Fibroblast of skin of left quadriceps (primary cell): ENCODE results near the gene FHL2.

Experiments used
- DNase-seq, 2 experiments: peaks; one replicate each; pipeline ENCODE4 v3.0.0-alpha.2; 2013; ENCODE audit warnings: low read depth in 2 of 2

Gene FHL2

DNA sequence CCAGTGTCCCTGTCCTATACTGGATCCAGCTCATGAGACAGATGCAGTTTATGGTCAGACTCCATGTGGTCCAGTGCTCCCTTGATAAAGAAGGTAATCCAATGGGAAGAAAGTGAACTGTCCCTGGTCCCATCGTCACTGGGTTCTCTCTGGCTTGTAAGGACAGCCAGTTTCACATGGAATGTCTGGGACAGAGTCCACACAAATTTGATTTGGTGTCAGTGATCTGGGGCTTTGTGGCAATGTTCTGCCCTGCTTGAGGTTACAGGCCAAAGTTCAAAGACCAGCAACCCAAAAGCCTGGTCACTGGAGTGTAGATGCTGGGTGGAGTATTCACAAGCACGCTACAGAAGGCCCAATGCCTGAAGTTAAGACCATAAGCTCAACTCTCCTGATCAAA is 22.2 kb upstream of the FHL2 start:
- DNase-seq, result no peak

GRCh38 chr2:105418522-105418921 is 19.7 kb upstream of the FHL2 start:
- DNase-seq, result no peak

DNA sequence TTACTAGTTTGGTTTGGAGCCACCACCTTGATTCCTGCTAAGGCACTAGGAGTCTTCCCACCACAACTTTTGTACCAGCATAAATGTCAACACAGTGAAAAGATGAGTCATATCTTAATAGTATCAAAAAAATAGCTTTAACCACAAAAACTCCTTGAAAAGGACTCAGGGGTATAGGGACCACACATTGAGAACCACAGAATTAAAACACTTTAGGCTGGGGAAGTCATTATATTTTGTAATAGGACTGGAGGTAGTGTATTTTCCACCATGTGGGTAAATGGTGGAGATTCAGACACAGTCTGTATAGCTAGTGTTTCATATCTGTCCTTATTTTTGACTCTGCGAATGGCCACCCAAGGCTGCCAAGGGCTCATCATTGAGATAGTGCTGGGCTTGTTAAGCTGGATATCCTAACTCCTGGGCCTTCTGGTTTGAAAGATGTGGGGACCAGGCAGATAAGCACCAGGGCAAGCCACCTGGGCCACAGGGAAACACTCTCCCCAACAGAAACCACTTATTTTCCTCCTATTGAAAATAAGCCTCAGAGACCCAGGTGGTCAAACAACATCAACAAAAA is 19.1 kb upstream of the FHL2 start:
- DNase-seq, result no peak

DNA sequence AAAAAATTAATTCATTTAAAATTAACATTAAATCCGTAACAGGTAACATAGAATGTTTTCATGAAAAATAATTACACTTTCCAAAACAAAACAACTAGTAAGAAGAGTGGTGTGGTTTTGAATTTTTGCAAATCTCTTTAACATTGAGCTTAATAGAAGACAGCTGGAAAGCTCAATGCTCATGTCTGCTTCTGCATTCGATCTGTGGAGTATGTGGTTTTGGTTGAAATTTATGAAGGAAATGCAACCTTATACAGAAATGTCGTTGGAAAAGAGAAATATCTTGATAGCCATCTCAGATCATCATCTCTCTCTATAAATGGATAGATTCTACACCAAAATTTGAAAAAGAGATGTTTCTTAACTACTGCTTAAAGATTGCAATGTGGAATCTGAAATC is 17.3 kb upstream of the FHL2 start:
- DNase-seq, result no peak

GRCh38 chr2:105415007-105415406 is 16.2 kb upstream of the FHL2 start:
- DNase-seq, result no peak

- no peak for DNase-seq
These were observed 14.4 kb upstream of the FHL2 start for GRCh38 chr2:105413206-105413605.

DNA sequence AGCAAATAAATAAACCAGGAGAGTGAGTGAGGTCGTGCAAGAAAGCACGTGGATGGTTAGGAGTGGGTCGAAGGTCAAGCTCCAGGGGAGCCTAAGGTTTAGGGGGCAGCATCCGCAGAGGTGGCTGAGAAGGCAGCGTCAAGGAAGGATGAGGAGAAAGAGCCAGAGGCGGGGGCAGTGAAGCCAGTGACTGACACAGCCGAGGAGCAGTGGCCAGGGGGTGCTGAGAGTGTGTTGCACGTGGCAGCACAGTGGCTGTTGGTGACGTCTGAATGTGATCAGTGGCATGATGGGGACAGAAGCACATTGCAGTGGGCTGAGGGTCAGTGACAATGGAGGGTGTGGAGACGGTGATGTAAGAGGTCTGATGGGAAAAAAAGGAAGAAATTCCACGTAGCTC is 13.7 kb upstream of the FHL2 start:
- DNase-seq, result no peak

DNA sequence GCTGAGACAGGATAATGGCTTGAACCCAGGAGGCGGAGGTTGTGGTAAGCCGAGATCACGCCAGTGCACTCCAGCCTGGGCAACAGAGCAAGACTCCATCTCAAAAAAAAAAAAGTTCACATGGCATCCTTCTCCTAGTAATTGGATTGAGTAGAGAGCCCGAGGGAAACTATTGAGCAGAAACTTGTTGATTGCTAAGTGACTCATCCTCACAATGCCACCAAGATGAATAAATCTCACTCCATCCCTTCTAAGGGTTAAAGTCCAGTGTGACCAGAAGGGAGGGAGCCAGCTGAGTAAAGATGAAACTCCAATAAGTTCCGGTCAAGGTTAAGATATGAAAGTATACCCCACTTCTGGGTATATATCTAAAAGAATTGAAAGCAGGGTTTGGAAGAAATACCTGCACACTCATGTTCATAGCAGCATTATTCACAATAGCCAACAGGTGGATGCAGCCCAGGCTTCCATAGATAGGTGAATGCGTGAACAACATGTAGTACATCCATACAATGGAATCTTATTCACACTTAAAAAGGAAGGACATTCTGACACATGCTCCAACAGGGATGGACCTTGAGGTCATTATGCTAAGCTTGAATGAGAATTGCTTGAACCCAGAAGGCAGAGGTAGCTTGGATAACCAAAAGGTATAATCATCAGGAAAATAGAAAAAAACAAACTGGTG is 13.0 kb upstream of the FHL2 start:
- no peak for DNase-seq

DNA sequence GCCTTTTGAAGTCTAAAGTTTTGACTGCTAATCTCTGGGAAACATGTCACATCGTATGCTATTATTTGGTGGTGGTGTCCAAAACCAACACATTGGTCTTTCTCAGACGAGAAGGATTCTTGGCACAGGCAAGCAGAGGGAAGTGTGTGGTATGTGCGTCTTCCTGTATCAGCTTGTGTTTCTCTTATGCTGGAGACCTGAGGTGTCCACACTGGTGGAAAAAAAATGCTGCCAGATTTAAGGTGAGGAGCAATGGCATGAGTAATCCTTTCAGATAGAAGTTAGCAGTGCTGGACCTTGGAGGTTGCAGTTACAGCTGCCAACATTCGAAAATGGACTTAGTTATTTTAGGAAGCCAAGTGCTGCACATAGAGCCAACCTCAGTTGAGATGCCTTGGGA is 11.7 kb upstream of the FHL2 start:
- DNase-seq, result no peak

DNA sequence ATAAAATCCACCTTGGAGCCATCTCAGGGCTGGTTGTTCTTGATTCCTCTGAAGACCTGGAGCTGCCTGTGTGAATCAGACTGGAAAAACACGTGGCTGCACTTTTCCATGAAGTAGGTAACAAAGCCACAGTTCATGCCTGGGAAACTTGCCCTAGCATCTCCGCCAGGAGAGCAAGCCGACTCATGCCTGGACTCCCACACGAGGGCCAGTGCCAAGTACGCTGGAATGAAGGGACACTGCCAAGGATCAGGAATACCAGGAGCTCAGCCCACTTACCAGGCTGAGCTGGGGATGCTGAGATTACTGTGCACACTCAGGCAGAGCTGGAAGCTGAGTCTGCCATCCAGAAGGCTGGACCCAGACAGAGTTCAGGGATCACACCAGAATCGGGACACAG is 10.9 kb upstream of the FHL2 start:
- no peak for DNase-seq

DNA sequence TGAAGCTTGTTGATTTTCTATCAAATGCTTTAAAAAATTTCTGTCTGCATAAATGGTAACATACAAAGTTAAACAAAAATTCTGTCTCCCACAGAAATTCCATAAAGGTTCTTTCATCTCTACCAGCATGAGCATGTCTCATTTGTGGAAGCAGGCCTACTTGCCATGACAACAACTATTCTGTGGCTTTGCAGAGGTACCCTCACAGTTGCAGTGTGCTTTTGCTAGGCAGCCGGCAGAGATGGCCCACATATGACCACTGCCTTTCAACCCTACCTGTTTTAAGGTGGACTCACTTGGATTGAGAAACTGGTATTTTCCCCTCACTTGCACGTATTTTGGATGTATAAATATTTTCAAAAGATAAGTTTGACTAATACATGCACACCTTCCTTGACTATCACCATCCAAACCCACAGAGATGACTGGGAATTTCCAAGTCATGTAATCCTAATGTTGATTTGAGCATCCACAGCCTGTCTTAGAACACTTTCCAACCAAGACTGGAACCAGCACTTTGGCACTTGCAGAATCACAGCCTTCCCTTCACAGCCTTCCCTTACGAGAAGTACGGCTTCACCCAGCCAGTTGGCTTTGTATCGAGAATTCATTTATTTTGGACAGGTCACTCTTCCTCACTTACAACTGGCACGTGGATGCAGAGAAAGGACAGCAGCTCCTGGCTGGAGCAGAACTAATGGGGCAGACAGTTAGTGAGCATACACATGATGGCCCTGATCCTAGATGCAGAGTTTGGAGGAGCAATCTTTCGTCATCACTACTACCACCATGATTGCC is 9.3 kb upstream of the FHL2 start:
- no peak for DNase-seq

- DNase-seq, result no peak
These were observed 7.4 kb upstream of the FHL2 start for GRCh38 chr2:105406221-105406620.

- DNase-seq, result no peak
These were observed 6.4 kb upstream of the FHL2 start for GRCh38 chr2:105405291-105405690.

GRCh38 chr2:105404736-105405135 is 5.9 kb upstream of the FHL2 start:
- no peak for DNase-seq

GRCh38 chr2:105403783-105404698 is 5.2 kb upstream of the FHL2 start:
- peak in 1 of 2 experiments; percentile 66 for DNase-seq

DNA sequence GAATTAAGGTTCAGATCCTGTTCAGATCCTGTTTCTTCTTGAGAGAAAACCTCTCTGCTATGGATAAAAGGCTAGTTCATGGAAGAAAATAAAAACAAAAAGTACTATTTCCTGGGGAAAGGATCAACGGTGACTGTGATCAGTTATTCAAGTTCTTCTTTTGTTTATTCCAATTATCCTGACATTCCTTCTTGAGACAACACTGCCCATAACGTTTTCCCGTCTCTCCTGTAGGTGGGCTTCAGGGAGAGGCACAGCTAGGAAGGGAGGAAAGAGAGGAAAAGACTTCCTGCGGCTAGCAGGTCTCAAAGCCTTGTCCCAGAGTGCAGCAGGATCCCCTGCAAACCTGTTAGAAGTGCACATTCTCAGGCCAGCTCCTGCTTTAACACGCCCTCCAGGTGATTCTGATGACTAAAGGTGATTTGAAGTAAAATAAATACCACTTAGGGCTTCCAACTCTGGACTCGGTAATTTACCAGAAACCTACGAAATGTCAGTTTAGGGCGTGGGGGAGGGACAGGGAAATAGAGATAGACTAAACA is 4.5 kb upstream of the FHL2 start:
- no peak for DNase-seq

GRCh38 chr2:105402809-105403208 is 4.0 kb upstream of the FHL2 start:
- DNase-seq, result no peak

DNA sequence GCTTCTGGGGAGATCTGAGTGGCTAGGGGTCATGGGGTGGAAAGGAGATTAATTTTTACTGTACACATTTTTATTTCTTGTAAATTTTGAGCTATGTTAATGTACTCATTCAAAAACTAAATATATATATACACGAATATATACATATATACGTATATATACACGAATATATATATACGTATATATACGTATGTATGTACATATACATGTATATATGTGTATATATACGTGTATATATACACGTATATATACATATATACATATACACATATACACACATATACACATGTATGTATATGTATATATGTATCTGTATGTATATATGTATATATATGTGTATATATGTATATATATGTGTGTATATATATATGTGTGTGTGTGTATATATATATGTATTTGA is 3.0 kb upstream of the FHL2 start:
- no peak for DNase-seq

GRCh38 chr2:105400138-105400540 is 1.3 kb upstream of the FHL2 start:
- no peak for DNase-seq

DNA sequence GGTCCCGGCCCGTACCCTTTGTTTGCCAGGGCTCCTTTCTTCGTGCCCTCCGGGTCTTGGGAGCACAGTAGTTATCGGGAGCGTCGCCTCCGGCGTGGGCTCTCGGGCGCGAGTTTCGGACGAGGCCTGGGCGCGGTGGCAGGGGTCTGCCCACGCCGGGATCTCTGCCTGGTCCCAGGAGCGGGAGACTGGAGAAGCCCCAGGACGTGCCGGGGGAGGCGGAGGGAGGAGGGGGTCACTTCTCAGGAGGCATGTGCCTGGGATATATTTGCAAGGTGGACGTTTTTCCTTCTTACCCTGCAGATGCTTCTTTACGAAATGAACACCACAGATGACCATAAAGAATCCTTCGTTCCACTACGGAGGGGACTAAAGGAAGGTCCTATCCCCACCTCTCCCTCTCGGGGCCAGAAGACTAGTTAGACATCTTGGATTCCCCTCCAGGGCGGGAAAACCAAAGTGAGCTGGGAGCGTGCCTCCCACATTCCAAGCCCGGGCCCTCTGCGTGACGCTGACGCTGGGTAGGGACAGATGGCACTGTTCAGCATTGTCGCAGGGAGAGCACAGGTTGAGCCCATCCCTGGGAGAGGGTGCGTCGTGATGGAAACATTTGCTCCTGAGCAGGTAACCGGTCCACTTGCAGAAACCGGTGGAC is 483 bp upstream of the FHL2 start:
- no peak for DNase-seq

- no peak for DNase-seq
These were observed 907 bp downstream of the FHL2 start for GRCh38 chr2:105397953-105398335.
